Suprapubic skin (tissue), 4 donors: ENCODE data around the gene THAP3.

Source experiments
- CTCF ChIP-seq, 2 donors: fragments of 200-600 bp in 1 of 2; fragments of 450-650 bp in 1 of 2; sonication (generic) in 1 of 2; IDR thresholded peaks; one replicate each; pipeline ENCODE4 v1.5.1; 2016 to 2019; ENCODE audit warnings: antibody characterized with exemption in 2 of 2, mild to moderate bottlenecking in 1 of 2, moderate library complexity in 1 of 2
- EP300 ChIP-seq: sonication (generic); formaldehyde crosslinking; IDR thresholded peaks from one replicate; pipeline ENCODE4 v1.6.1; 2017; ENCODE audit warnings: antibody characterized with exemption
- POLR2A ChIP-seq, 2 donors: fragments of 450-650 bp; IDR thresholded peaks; one replicate each; pipeline ENCODE4 v1.6.1; 2017; ENCODE audit warnings: antibody characterized with exemption in 2 of 2, mild to moderate bottlenecking in 2 of 2, moderate library complexity in 2 of 2
- POLR2AphosphoS5 ChIP-seq, 3 donors: sonication (generic); formaldehyde crosslinking; IDR thresholded peaks; one replicate each; pipeline ENCODE4 v1.6.1; 2017; ENCODE audit warnings: antibody characterized with exemption in 3 of 3

DNA sequence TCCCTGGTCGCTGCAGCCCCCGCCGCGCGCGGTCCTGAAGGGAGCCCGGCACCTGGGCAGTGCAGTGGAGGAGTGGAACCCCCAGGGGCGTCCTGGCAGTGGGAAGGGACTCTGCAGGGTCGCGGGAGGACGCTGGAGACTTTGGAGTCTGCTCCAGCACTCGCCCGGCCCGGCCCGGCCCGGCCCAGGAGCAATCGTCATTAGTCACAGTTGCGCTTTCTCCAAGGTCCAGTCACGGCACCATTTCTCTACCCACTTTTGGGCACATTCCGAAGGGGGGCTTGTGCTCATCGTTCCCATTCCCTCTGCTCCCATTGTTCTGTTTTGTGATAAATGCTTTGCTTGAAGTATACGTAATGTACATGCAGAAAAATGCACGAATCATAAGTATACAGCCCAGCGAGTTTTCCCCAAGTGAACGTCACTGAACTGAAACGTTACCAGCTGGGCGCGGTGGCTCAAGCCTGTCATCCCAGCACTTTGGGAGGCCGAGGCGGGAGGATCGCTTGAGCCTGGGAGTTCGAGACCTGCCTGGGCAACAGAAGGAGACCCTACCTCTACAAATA is 999 bp downstream of the THAP3 start:
- no peak for TF ChIP-seq CTCF (IDR thresholded peaks at IDR 0.05)
- no peak for TF ChIP-seq POLR2AphosphoS5 (IDR thresholded peaks at IDR 0.05)
- TF ChIP-seq POLR2A (IDR thresholded peaks at IDR 0.05) = no peak
- TF ChIP-seq EP300 = no peak
